ENCODE measurements around the gene ACAA2. TPM values are rescaled to one million over a fixed set of nuclear protein-coding genes. Genes with fewer than 3 reads are reported as not detected.
"Not testable (repeated sequence)": the region's sequence is repeated elsewhere in the genome, so short reads cannot be mapped to it uniquely, and the experiment has no call there.

ACAA2 gene
- total and polyA plus RNA-seq, 2 of the 8 experiments (the other 6 are each of a cell fraction or from before 2014, with no cell fraction given), result 63.4 to 151 TPM

DNA sequence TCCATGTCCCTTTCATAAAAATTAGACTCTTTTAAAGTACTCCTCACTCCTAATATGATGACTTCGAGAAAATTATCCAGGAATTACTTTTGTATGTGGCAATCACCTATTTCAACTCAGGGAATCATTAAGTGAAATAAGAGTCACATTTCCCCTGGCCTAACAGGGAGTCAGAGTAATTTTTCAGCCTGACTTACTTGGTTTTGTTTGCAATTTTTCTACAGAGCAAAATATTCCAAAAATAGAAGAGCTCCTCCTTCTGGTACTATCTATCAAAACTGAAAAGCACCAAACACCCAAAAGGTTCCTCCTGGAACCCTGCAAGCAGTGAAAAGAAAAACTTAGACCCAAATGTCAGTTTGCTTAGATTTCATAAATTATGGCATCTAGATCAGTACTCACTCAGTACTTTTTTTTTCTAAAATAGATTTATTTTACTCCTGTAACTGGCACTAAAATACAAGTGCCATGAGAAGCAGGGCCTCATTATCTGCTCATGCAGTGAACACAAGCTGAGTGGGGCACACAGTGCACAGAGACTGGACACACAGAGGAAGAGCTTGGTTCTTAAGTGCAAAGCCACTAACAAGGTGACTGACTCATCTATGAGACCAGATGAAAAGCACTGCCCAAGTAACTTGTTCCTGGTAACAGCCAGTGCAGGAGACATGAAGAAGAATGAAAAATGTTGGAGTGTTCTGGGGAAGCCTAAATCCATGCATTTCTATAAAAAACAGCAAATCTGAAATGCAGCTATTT lies 28.7 kb downstream of the ACAA2 start (continued):
- TF ChIP-seq FOSL1 (IDR thresholded peaks at IDR 0.05; ENCODE audit: insufficient read depth, low read depth, low read length) (no peak), YY1 (IDR thresholded peaks at IDR 0.05; ENCODE audit: low read depth, low read length) (no peak), GTF2F1 (IDR thresholded peaks at IDR 0.05; ENCODE audit: borderline replicate concordance, low read depth, low read length) (no peak), JUN (IDR thresholded peaks at IDR 0.05; ENCODE audit: low read depth, low read length) (no peak), CBX5 (IDR thresholded peaks at IDR 0.05; ENCODE audit: low read depth, low read length) (no peak), HDAC6 (IDR thresholded peaks at IDR 0.05; ENCODE audit: low read depth, low read length) (no peak), POLR2A (IDR thresholded peaks at IDR 0.05; ENCODE audit: control extremely low read depth in 1 of 2, low read depth in 2 of 2, low read length in 2 of 2) (no peak)
- TF ChIP-seq, protein P1, sequence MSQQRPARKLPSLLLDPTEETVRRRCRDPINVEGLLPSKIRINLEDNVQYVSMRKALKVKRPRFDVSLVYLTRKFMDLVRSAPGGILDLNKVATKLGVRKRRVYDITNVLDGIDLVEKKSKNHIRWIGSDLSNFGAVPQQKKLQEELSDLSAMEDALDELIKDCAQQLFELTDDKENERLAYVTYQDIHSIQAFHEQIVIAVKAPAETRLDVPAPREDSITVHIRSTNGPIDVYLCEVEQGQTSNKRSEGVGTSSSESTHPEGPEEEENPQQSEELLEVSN (IDR thresholded peaks at IDR 0.05), result no peak

DNA sequence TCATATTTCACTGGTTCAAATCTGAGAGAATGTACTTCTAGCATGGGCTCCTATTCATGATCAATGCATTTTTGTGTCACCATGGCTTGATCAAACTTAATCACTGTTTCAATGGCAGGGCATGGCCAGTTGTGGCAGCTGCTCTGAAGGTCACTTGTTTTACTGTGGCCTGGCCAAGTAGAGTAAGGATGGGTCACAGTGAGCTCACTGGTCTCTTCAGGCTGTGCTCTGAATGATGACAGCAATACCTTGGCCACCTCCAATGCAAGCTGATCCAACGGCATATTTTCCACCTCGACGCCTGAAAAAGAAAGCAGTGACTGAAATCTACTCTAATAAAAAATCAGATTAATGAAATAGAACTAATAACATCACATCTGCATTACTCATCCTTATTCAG lies 29.7 kb downstream of the ACAA2 start:
- WGBS, 2 experiments (ENCODE audit: extremely low coverage in 1 of 2, insufficient coverage in 1 of 2, insufficient read length in 1 of 2, insufficient replicate concordance in 2 of 2, low coverage in 1 of 2, low lambda C conversion rate in 2 of 2, missing lambda C conversion rate in 1 of 2), result 91% methylated on average over 3 of the region's 3 CpGs; no CpG with 5 or more reads in 1 of the 2 experiments
- H2BK20ac ChIP-seq (ENCODE audit: low read length); H3K27ac ChIP-seq (ENCODE audit: low read depth, low read length); H4K5ac ChIP-seq (ENCODE audit: insufficient read length, low read depth, low read length); H3K9me3 ChIP-seq (ENCODE audit: insufficient read depth in 2 of 2, low read depth in 1 of 2, low read length in 1 of 2); H3K56ac ChIP-seq (replicated peaks; ENCODE audit: insufficient read length, low read depth, low read length); H3K23me2 ChIP-seq (ENCODE audit: low read depth, low read length); H3K9ac ChIP-seq (replicated peaks in 1 of 4; ENCODE audit: extremely low read depth in 1 of 4, low read depth in 3 of 4, low read length in 3 of 4); H4K91ac ChIP-seq (replicated peaks; ENCODE audit: insufficient read length, low read length); H2BK12ac ChIP-seq (ENCODE audit: low read depth, low read length); H4K20me1 ChIP-seq (replicated peaks in 1 of 2; ENCODE audit: control insufficient read depth in 1 of 2, insufficient read depth in 2 of 2, low read length in 2 of 2); H3K79me2 ChIP-seq (ENCODE audit: control insufficient read depth in 1 of 2, insufficient read depth in 2 of 2, low read length in 2 of 2); H3K18ac ChIP-seq (ENCODE audit: extremely low read depth, low read length); H3K4me1 ChIP-seq (replicated peaks in 1 of 4; ENCODE audit: control insufficient read depth in 3 of 4, insufficient read depth in 4 of 4, low read length in 3 of 4); H3K27me3 ChIP-seq (replicated peaks in 1 of 4; ENCODE audit: control insufficient read depth in 3 of 4, extremely low read depth in 1 of 4, insufficient read depth in 3 of 4, low read length in 3 of 4); H4K8ac ChIP-seq (ENCODE audit: extremely low read depth, insufficient read depth, low read length); H2AFZ ChIP-seq (ENCODE audit: low read length); H3K4ac ChIP-seq (replicated peaks; ENCODE audit: insufficient read length, low read depth, low read length); H2AK5ac ChIP-seq (ENCODE audit: low read depth, low read length); H2BK120ac ChIP-seq (replicated peaks; ENCODE audit: low read depth, low read length); FAIRE-seq; H2BK5ac ChIP-seq (ENCODE audit: low read depth, low read length); H3K79me1 ChIP-seq (ENCODE audit: low read depth, low read length); H3K4me3 ChIP-seq (ENCODE audit: extremely low read depth in 1 of 4, insufficient read depth in 2 of 4, low read depth in 3 of 4, low read length in 4 of 4); POLR2A ChIA-PET (ENCODE audit: partially characterized antibody); H2BK15ac ChIP-seq (ENCODE audit: low read length); H3K23ac ChIP-seq (ENCODE audit: insufficient read length); H3K4me2 ChIP-seq (ENCODE audit: insufficient read depth in 1 of 2, low read depth in 2 of 2, low read length in 2 of 2); DNase-seq (ENCODE audit: low read depth in 1 of 2, low spot score in 2 of 2); H3K14ac ChIP-seq (ENCODE audit: insufficient read length): not testable (repeated sequence)
- CTCF ChIA-PET (ENCODE audit: partially characterized antibody), result interaction anchor here (0.7 to 4.4 kb wide), 10 partner anchors 15 to 280 kb away, joined by 3 to 24 read pairs (median 8); no protein-coding TSS in a partner anchor
- H3K36me3 ChIP-seq (ENCODE audit: control insufficient read depth in 2 of 4, insufficient read depth in 4 of 4, low read length in 3 of 4), result peaks cover 0 to 75% (median 33%) of the 10 kb centered on the region in 4 experiments; a peak in 7 of 8 replicates
